HG03571 (cell line): Measurements from ENCODE around the gene P3H3.
"Not testable (repeated sequence)": the region's sequence is repeated elsewhere in the genome, so short reads cannot be mapped to it uniquely, and the experiment has no call there.

Experiments
- ATAC-seq: cut with Tn5 transposase; IDR thresholded peaks from one replicate; pipeline ENCODE4 v1.9.1; 2021; ENCODE audit not compliant: unreplicated experiment

P3H3 gene

GRCh38 chr12:6886206-6886999, 58.2 kb downstream of the P3H3 start:
- ATAC-seq: not testable (repeated sequence)

GRCh38 chr12:6887460-6887859, 59.3 kb downstream of the P3H3 start:
- ATAC-seq: no peak

- ATAC-seq: no peak
These were observed 60.2 kb downstream of the P3H3 start for GRCh38 chr12:6888360-6888759.

- ATAC-seq: not testable (repeated sequence)
These were observed 60.6 kb downstream of the P3H3 start for GRCh38 chr12:6888794-6889193.
